ENCODE results near the gene SPATA18. TPM values are rescaled to one million over a fixed set of nuclear protein-coding genes. Genes with fewer than 3 reads are reported as not detected.

Gene SPATA18
- polyA plus RNA-seq, 1 donor from 2014 or later, result 0.09 TPM

DNA sequence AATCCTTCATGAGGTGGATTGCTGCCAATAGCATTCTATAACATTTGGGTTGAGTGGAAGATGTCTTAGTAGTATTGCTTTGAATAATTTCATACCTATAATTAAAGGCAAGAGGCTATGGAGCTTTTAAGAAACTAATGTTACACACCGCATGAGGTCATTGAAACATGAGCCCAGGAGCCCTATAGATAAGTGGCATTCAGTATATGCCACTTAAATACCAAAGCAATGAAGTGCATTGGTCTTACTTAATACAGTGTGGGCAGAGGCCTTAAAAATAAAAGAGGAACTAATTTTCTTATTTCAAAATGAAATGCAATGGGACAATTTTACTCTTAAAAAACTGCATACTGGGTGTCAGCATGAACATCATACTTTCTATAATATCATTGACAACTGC is 47.5 kb downstream of the SPATA18 start:
- Histone ChIP-seq H3K79me2 (replicated peaks; ENCODE audit: insufficient read depth, low read length) (no peaks in the 10 kb centered on the region), H3K4me2 (ENCODE audit: low read length) (no peak overlapping the region), H3K36me3 (ENCODE audit: insufficient read depth, low read length) (no peaks in the 10 kb centered on the region), H4K20me1 (ENCODE audit: insufficient read depth) (no peaks in the 10 kb centered on the region), H3K9me3 (ENCODE audit: low read length) (no peaks in the 10 kb centered on the region), H3K9me2 (ENCODE audit: insufficient read depth, low read length) (no peaks in the 10 kb centered on the region), H3K27ac (ENCODE audit: low read length) (no peak overlapping the region), H3K9ac (ENCODE audit: low read length) (no peak overlapping the region), H2AFZ (ENCODE audit: low read depth, low read length) (no peak overlapping the region), H3K27me3 (ENCODE audit: insufficient read depth, low read depth, low read length) (no peaks in the 10 kb centered on the region), H3K4me3 (ENCODE audit: low read length) (no peak overlapping the region), H3F3A (ENCODE audit: insufficient read depth, low read length, poor library complexity, severe bottlenecking) (no peaks in the 10 kb centered on the region)
- TF ChIP-seq, protein P1, sequence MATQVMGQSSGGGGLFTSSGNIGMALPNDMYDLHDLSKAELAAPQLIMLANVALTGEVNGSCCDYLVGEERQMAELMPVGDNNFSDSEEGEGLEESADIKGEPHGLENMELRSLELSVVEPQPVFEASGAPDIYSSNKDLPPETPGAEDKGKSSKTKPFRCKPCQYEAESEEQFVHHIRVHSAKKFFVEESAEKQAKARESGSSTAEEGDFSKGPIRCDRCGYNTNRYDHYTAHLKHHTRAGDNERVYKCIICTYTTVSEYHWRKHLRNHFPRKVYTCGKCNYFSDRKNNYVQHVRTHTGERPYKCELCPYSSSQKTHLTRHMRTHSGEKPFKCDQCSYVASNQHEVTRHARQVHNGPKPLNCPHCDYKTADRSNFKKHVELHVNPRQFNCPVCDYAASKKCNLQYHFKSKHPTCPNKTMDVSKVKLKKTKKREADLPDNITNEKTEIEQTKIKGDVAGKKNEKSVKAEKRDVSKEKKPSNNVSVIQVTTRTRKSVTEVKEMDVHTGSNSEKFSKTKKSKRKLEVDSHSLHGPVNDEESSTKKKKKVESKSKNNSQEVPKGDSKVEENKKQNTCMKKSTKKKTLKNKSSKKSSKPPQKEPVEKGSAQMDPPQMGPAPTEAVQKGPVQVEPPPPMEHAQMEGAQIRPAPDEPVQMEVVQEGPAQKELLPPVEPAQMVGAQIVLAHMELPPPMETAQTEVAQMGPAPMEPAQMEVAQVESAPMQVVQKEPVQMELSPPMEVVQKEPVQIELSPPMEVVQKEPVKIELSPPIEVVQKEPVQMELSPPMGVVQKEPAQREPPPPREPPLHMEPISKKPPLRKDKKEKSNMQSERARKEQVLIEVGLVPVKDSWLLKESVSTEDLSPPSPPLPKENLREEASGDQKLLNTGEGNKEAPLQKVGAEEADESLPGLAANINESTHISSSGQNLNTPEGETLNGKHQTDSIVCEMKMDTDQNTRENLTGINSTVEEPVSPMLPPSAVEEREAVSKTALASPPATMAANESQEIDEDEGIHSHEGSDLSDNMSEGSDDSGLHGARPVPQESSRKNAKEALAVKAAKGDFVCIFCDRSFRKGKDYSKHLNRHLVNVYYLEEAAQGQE (IDR thresholded peaks at IDR 0.05; ENCODE audit: borderline replicate concordance), result no peak
- no peak for TF ChIP-seq MXI1 (conservative IDR thresholded peaks at IDR 0.05; ENCODE audit: poor library complexity, severe bottlenecking)
- no peak for TF ChIP-seq EP300 (conservative IDR thresholded peaks at IDR 0.05; ENCODE audit: poor library complexity, severe bottlenecking)
- no peak for TF ChIP-seq POLR2AphosphoS5 (IDR thresholded peaks at IDR 0.05)
- no peak for TF ChIP-seq TAF1 (IDR thresholded peaks at IDR 0.05; ENCODE audit: low read depth)
- TF ChIP-seq SMC3 (conservative IDR thresholded peaks at IDR 0.05; ENCODE audit: poor library complexity), result no peak
- no peak for TF ChIP-seq RAD21 (conservative IDR thresholded peaks at IDR 0.05)
- TF ChIP-seq EZH2 (IDR thresholded peaks at IDR 0.05; ENCODE audit: borderline replicate concordance, insufficient read depth, low read length, poor library complexity, severe bottlenecking), result no peak
- TF ChIP-seq, protein P2, sequence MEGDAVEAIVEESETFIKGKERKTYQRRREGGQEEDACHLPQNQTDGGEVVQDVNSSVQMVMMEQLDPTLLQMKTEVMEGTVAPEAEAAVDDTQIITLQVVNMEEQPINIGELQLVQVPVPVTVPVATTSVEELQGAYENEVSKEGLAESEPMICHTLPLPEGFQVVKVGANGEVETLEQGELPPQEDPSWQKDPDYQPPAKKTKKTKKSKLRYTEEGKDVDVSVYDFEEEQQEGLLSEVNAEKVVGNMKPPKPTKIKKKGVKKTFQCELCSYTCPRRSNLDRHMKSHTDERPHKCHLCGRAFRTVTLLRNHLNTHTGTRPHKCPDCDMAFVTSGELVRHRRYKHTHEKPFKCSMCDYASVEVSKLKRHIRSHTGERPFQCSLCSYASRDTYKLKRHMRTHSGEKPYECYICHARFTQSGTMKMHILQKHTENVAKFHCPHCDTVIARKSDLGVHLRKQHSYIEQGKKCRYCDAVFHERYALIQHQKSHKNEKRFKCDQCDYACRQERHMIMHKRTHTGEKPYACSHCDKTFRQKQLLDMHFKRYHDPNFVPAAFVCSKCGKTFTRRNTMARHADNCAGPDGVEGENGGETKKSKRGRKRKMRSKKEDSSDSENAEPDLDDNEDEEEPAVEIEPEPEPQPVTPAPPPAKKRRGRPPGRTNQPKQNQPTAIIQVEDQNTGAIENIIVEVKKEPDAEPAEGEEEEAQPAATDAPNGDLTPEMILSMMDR (IDR thresholded peaks at IDR 0.05; ENCODE audit: poor library complexity, severe bottlenecking), result no peak

DNA sequence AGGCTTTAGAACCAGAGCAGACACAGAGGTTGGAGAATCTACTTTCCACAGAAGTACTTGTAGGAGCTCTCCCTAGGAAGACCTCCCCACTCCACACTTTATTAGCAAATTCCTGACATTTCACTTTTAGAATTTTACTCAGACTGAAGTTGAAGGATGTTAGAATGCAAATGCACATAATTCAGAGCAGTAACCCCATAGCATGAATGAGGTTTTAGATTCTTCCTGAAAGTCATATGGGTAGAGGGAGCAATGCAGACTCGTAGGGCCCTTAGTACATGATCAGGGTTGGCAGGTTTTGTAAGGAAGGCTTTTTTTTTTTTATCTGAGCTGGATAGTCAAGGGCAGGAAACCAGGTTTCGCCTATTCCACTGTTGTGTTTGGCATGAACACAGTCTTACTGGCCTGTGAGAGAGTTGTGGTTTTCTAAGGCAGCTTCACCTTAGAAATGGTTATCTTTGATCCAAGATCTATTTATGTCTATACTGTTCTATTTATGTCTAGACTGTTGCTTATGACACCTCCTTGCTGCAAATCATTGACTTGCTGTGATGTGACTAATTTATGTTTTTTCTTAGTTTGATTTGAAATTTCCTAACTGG is 48.9 kb downstream of the SPATA18 start:
- no peaks in the 10 kb centered on the region for H3F3A ChIP-seq (ENCODE audit: insufficient read depth, low read length, poor library complexity, severe bottlenecking)
- no peaks in the 10 kb centered on the region for H4K20me1 ChIP-seq (ENCODE audit: insufficient read depth)
- H3K27ac ChIP-seq (ENCODE audit: low read length), result no peak overlapping the region
- H3K79me2 ChIP-seq (replicated peaks; ENCODE audit: insufficient read depth, low read length), result no peaks in the 10 kb centered on the region
- no peaks in the 10 kb centered on the region for H3K27me3 ChIP-seq (ENCODE audit: insufficient read depth, low read depth, low read length)
- no peaks in the 10 kb centered on the region for H3K9me2 ChIP-seq (ENCODE audit: insufficient read depth, low read length)
- no peak overlapping the region for H2AFZ ChIP-seq (ENCODE audit: low read depth, low read length)
- no peak for TF ChIP-seq RAD21 (conservative IDR thresholded peaks at IDR 0.05)
- TF ChIP-seq MXI1 (conservative IDR thresholded peaks at IDR 0.05; ENCODE audit: poor library complexity, severe bottlenecking), result no peak
- no peak for TF ChIP-seq EZH2 (IDR thresholded peaks at IDR 0.05; ENCODE audit: borderline replicate concordance, insufficient read depth, low read length, poor library complexity, severe bottlenecking)
- TF ChIP-seq EP300 (conservative IDR thresholded peaks at IDR 0.05; ENCODE audit: poor library complexity, severe bottlenecking), result no peak
- TF ChIP-seq, protein P2 (IDR thresholded peaks at IDR 0.05; ENCODE audit: poor library complexity, severe bottlenecking), result no peak
- no peak for TF ChIP-seq POLR2AphosphoS5 (IDR thresholded peaks at IDR 0.05)
- TF ChIP-seq, protein P1 (IDR thresholded peaks at IDR 0.05; ENCODE audit: borderline replicate concordance), result no peak
- no peak for TF ChIP-seq TAF1 (IDR thresholded peaks at IDR 0.05; ENCODE audit: low read depth)
- TF ChIP-seq SMC3 (conservative IDR thresholded peaks at IDR 0.05; ENCODE audit: poor library complexity), result no peak
- no peaks in the 10 kb centered on the region for H3K9me3 ChIP-seq (ENCODE audit: low read length)
- no peak overlapping the region for H3K4me3 ChIP-seq (ENCODE audit: low read length)
- H3K4me2 ChIP-seq (ENCODE audit: low read length), result no peak overlapping the region
- no peaks in the 10 kb centered on the region for H3K36me3 ChIP-seq (ENCODE audit: insufficient read depth, low read length)
- no peak overlapping the region for H3K9ac ChIP-seq (ENCODE audit: low read length)

Measured in neural cell (in vitro differentiated cells).